CD4-positive, alpha-beta T cell (primary cell): Measurements from ENCODE around the gene XPNPEP2. TPM values are rescaled to one million over a fixed set of nuclear protein-coding genes. Genes with fewer than 3 reads are reported as not detected.

ENCODE experiments used
- ATAC-seq: fragments of 200-7000 bp; cut with Tn5 transposase; one replicate; pipeline ENCODE4 v1.10.0; 2022; ENCODE audit warnings: mild to moderate bottlenecking; ENCODE audit not compliant: poor library complexity
- CTCF ChIA-PET: fragments of 350-600 bp; sonication (Branson Sonifier 250); formaldehyde crosslinking; loops from one replicate; lab custom pipeline; 2021; ENCODE audit warnings: antibody characterized with exemption, inconsistent platforms; lab: Charles Lee
- POLR2A ChIA-PET: fragments of 350-600 bp; sonication (Branson Sonifier 250); formaldehyde crosslinking; loops from one replicate; lab custom pipeline; 2021; ENCODE audit warnings: antibody characterized with exemption, inconsistent platforms; lab: Charles Lee
- DNase-seq, 14 experiments: peaks; one replicate each; pipeline ENCODE4 v3.0.0-alpha.2; 2013 to 2020; ENCODE audit warnings: mixed read lengths in 2 of 14
- H3K27ac ChIP-seq, 2 donors: one replicate each; pipeline versions ENCODE4 v1.5.1 to v1.7.0; 2013; ENCODE audit warnings: low read length in 2 of 2, low read depth in 1 of 2, mild to moderate bottlenecking in 1 of 2
- H3K27me3 ChIP-seq, 2 experiments: 1 replicate in 1 of 2; 2 replicates in 1 of 2; pipeline versions ENCODE4 v1.6.1 to v1.7.0; 2013; ENCODE audit warnings: low read length in 2 of 2, control low read depth in 1 of 2, mild to moderate bottlenecking in 1 of 2, moderate library complexity in 1 of 2; ENCODE audit not compliant: insufficient read depth in 2 of 2, control insufficient read depth in 1 of 2
- H3K36me3 ChIP-seq: one replicate; pipeline ENCODE4 v1.6.1; 2013; ENCODE audit warnings: low read length, control low read depth; ENCODE audit not compliant: insufficient read depth
- H3K4me1 ChIP-seq: one replicate; pipeline ENCODE4 v1.6.1; 2013; ENCODE audit warnings: low read length, control low read depth; ENCODE audit not compliant: insufficient read depth
- H3K4me3 ChIP-seq: one replicate; pipeline ENCODE4 v1.5.1; 2013; ENCODE audit warnings: mild to moderate bottlenecking, low read length, moderate library complexity
- H3K9me3 ChIP-seq, 2 experiments: 1 replicate in 1 of 2; 2 replicates in 1 of 2; pipeline versions ENCODE4 v1.6.1 to v1.7.0; 2013; ENCODE audit warnings: low read length in 2 of 2, mild to moderate bottlenecking in 2 of 2, control low read depth in 1 of 2, moderate library complexity in 1 of 2; ENCODE audit not compliant: control insufficient read depth in 1 of 2, insufficient read depth in 1 of 2
- H3K27ac Mint-ChIP-seq: one replicate; pipeline ENCODE4 v1.8.0; 2020; ENCODE audit warnings: mixed read lengths
- H3K27me3 Mint-ChIP-seq: one replicate; pipeline ENCODE4 v1.8.0; 2021; ENCODE audit warnings: mixed read lengths
- H3K36me3 Mint-ChIP-seq: one replicate; pipeline ENCODE4 v1.8.0; 2021; ENCODE audit warnings: low read depth, mixed read lengths
- H3K4me1 Mint-ChIP-seq: one replicate; pipeline ENCODE4 v1.8.0; 2021; ENCODE audit warnings: low read depth, mixed read lengths
- H3K4me3 Mint-ChIP-seq: one replicate; pipeline ENCODE4 v1.8.0; 2020; ENCODE audit warnings: mild to moderate bottlenecking, mixed read lengths
- H3K9me3 Mint-ChIP-seq: one replicate; pipeline ENCODE4 v1.8.0; 2020; ENCODE audit warnings: mixed read lengths
- intact Hi-C, 2 experiments: fragments of 100-400 bp; cut with DNase I in 1 of 2; cut with micrococcal nuclease in 1 of 2; formaldehyde crosslinking; loops; one replicate each; pipeline versions ENCODE4 v1.15.1 to v1.9.0; 2023 to 2025; cut with DNase I, micrococcal nuclease
- total RNA-seq, 174 experiments: library from RNA in 2 of 174; stranded (reverse) in 2 of 174; gene quantifications; one replicate each; pipeline ENCODE4 v1.2.3 and lab custom pipeline; 2021 to 2026
- TF ChIP-seq, protein P1 (sequence below): fragments of 200-600 bp; IDR thresholded peaks from one replicate; pipeline ENCODE4 v1.8.0; 2022; ENCODE audit warnings: antibody characterized with exemption, mild to moderate bottlenecking

Gene XPNPEP2
- total RNA-seq, 2 experiments from 2014 or later, result 0.16 to 0.17 TPM

DNA sequence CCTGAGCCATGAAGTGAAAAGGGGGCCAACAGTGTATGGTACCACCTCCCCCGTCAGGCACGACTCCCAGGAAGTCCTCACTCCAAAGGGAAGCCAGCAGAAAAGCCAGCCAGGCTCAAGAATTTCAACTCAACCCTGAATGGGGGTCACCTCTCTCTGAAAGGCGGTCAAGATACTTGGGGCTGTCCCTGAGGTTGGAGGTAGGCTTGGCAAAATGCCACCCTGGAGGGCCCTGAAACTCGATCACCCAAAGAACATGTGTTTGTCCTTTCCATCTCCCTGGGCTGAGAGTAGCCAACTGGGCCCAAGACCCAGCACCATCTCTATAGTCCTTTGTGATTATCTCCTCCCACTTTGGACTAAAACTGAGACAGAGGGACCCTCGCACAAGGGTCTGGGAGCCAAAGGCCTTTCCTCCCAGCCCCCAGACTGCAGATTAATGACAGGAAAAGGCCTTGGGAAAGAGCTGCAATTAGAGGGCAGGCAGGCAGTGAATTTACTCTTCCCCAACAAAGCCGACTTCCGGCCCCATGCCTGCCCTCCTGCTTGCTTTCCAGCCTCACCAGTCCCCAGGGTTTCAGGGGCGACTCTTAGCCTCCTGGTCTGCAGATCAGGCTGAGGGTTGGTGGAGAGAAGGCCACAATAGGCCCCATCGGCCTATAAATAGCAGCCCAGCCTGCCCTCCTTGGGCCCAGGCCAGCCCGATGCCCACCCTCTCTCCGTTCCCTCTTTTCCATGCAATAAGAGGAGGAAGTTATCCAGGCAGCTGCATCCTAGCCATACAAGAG is 46.6 kb downstream of the XPNPEP2 start:
- ATAC-seq, result no peak
- peak overlapping the region; percentile 99 for H3K27ac Mint-ChIP-seq
- H3K9me3 ChIP-seq, result no peaks in the 10 kb centered on the region
- TF ChIP-seq, protein P1, sequence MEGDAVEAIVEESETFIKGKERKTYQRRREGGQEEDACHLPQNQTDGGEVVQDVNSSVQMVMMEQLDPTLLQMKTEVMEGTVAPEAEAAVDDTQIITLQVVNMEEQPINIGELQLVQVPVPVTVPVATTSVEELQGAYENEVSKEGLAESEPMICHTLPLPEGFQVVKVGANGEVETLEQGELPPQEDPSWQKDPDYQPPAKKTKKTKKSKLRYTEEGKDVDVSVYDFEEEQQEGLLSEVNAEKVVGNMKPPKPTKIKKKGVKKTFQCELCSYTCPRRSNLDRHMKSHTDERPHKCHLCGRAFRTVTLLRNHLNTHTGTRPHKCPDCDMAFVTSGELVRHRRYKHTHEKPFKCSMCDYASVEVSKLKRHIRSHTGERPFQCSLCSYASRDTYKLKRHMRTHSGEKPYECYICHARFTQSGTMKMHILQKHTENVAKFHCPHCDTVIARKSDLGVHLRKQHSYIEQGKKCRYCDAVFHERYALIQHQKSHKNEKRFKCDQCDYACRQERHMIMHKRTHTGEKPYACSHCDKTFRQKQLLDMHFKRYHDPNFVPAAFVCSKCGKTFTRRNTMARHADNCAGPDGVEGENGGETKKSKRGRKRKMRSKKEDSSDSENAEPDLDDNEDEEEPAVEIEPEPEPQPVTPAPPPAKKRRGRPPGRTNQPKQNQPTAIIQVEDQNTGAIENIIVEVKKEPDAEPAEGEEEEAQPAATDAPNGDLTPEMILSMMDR, result no peak
- H3K4me3 ChIP-seq, result peak overlapping the region; percentile 37
- peak overlapping the region; percentile 83 for H3K4me3 Mint-ChIP-seq
- ChIA-PET CTCF (no interaction called here), POLR2A (interaction anchor here (0.7 to 2.6 kb wide), 7 partner anchors 8 to 131 kb away, joined by 3 to 15 read pairs (median 3); partner anchors contain the start of gene APLN)
- DNase-seq, result no peak
- H3K4me1 ChIP-seq, result peaks cover 68% of the 10 kb centered on the region
- H3K9me3 Mint-ChIP-seq, result no peaks in the 10 kb centered on the region
- H3K27me3 ChIP-seq, result no peaks in the 10 kb centered on the region
- peaks cover 56% of the 10 kb centered on the region for H3K4me1 Mint-ChIP-seq
- peaks cover 75% of the 10 kb centered on the region for H3K36me3 ChIP-seq
- peak overlapping the region; percentile 52 to 69 for H3K27ac ChIP-seq
- intact Hi-C loops, result loop anchor here (10.0 kb wide), 2 partner anchors 51 to 111 kb away; partner anchors contain the start of gene XPNPEP2 (in 1 of the 2)
- H3K27me3 Mint-ChIP-seq, result no peaks in the 10 kb centered on the region
- peaks cover 87% of the 10 kb centered on the region for H3K36me3 Mint-ChIP-seq

- no peaks in the 10 kb centered on the region for H3K9me3 Mint-ChIP-seq
- Histone ChIP-seq H3K4me3 (peak overlapping the region; percentile 37), H3K4me1 (peaks cover 75% of the 10 kb centered on the region), H3K27me3 (no peaks in the 10 kb centered on the region), H3K9me3 (no peaks in the 10 kb centered on the region), H3K36me3 (peaks cover 84% of the 10 kb centered on the region), H3K27ac (peak overlapping the region; percentile 52 to 69)
- H3K27ac Mint-ChIP-seq, result peak overlapping the region; percentile 99
- peaks cover 56% of the 10 kb centered on the region for H3K4me1 Mint-ChIP-seq
- TF ChIP-seq, protein P1, result no peak
- ChIA-PET POLR2A (interaction anchor here (0.9 to 2.6 kb wide), 5 partner anchors 9 to 132 kb away, joined by 3 to 15 read pairs (median 5); partner anchors contain the start of gene APLN), CTCF (interaction anchor here (2.0 kb wide), 1 partner anchor 36 kb away, joined by 5 read pairs; no protein-coding TSS in a partner anchor)
- DNase-seq, result no peak
- intact Hi-C loops, result loop anchor here (10.0 kb wide), 2 partner anchors 51 to 111 kb away; partner anchors contain the start of gene XPNPEP2 (in 1 of the 2)
- no peaks in the 10 kb centered on the region for H3K27me3 Mint-ChIP-seq
- peak overlapping the region; percentile 83 for H3K4me3 Mint-ChIP-seq
- no peak for ATAC-seq
- H3K36me3 Mint-ChIP-seq, result peaks cover 82% of the 10 kb centered on the region
Observed at GRCh38 chrX:129786210-129786651, 47.5 kb downstream of the XPNPEP2 start.

DNA sequence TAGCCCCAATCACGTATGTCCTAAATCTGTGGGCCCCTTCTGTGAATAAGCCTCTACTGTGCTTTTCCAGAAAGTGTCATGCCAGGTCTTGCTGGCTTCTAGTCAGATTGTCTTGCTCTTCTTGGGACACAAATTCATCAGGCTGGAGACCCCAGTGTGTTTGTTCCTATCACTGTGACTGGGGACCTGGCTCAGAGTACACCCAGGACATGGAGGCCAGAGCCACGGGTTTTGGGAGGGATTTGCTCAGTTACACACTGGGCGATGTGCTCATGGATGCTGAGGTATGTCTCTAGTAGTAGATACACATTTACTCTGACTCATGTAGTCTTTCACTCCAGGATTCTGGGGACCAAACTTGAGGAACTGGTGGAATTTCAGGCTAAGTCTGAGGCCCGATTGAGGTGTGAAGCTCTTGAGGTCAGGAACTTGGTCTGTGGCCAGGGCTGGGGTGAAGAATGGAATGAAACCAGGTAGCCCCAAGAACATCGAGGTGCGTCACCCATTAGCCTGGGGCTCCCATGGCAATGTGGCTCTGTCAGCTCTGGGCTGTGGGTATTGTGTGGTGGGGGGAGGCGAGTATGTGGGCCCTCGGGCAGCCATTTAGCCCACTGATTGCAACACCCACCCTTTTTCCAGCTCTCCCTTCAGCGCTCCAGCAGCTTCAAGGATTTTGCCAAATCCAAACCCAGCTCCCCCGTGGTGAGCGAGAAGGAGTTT is 48.7 kb downstream of the XPNPEP2 start:
- Mint-ChIP-seq H3K4me1 (peaks cover 49% of the 10 kb centered on the region), H3K36me3 (peaks cover 80% of the 10 kb centered on the region), H3K27me3 (no peaks in the 10 kb centered on the region), H3K27ac (peak overlapping the region; percentile 99), H3K9me3 (no peaks in the 10 kb centered on the region), H3K4me3 (peak overlapping the region; percentile 84)
- POLR2A ChIA-PET, result interaction anchor here (0.9 to 2.6 kb wide), 7 partner anchors 11 to 109 kb away, joined by 3 to 15 read pairs (median 5); no protein-coding TSS in a partner anchor
- DNase-seq, result no peak
- Histone ChIP-seq H3K27ac (peak overlapping the region in 1 of 2 donors; percentile 35), H3K4me1 (peaks cover 69% of the 10 kb centered on the region), H3K9me3 (no peaks in the 10 kb centered on the region), H3K36me3 (peaks cover 85% of the 10 kb centered on the region), H3K4me3 (no peak overlapping the region), H3K27me3 (no peaks in the 10 kb centered on the region)
- intact Hi-C loops, result loop anchor here (10.0 kb wide), 2 partner anchors 53 to 113 kb away; partner anchors contain the start of gene XPNPEP2 (in 1 of the 2)
- no peak for ATAC-seq
- CTCF ChIA-PET, result interaction anchor here (1.6 to 2.0 kb wide), 2 partner anchors 28 to 35 kb away, joined by 5 to 6 read pairs; no protein-coding TSS in a partner anchor
- TF ChIP-seq, protein P1, result no peak
